IPS-20b (cell line): ENCODE results near the gene ARSB.

Experiments used
- H3K27ac ChIP-seq: one replicate; pipeline ENCODE4 v1.5.1; 2013; ENCODE audit warnings: low read length
- H3K27me3 ChIP-seq: 2 replicates; pipeline ENCODE4 v1.6.1; 2013; ENCODE audit warnings: mild to moderate bottlenecking, low read length, inconsistent platforms; ENCODE audit not compliant: insufficient read depth
- H3K36me3 ChIP-seq: 2 replicates; pipeline ENCODE4 v1.6.1; 2013; ENCODE audit warnings: low read depth, mild to moderate bottlenecking, inconsistent platforms, low read length, moderate library complexity; ENCODE audit not compliant: insufficient read depth
- H3K4me1 ChIP-seq: 2 replicates; pipeline ENCODE4 v1.6.1; 2013; ENCODE audit warnings: mild to moderate bottlenecking, control low read depth, inconsistent platforms, low read length, moderate library complexity; ENCODE audit not compliant: insufficient read depth
- H3K4me3 ChIP-seq: 2 replicates; pipeline ENCODE4 v1.5.1; 2013; ENCODE audit warnings: mild to moderate bottlenecking, low read length, inconsistent platforms
- H3K9ac ChIP-seq: 2 replicates; pipeline ENCODE4 v1.6.1; 2013; ENCODE audit warnings: low read depth, mild to moderate bottlenecking, inconsistent platforms, low read length, moderate library complexity
- H3K9me3 ChIP-seq: 2 replicates; pipeline ENCODE4 v1.6.1; 2013; ENCODE audit warnings: mild to moderate bottlenecking, low read depth, low read length, inconsistent platforms; ENCODE audit not compliant: insufficient read depth

Gene ARSB

DNA sequence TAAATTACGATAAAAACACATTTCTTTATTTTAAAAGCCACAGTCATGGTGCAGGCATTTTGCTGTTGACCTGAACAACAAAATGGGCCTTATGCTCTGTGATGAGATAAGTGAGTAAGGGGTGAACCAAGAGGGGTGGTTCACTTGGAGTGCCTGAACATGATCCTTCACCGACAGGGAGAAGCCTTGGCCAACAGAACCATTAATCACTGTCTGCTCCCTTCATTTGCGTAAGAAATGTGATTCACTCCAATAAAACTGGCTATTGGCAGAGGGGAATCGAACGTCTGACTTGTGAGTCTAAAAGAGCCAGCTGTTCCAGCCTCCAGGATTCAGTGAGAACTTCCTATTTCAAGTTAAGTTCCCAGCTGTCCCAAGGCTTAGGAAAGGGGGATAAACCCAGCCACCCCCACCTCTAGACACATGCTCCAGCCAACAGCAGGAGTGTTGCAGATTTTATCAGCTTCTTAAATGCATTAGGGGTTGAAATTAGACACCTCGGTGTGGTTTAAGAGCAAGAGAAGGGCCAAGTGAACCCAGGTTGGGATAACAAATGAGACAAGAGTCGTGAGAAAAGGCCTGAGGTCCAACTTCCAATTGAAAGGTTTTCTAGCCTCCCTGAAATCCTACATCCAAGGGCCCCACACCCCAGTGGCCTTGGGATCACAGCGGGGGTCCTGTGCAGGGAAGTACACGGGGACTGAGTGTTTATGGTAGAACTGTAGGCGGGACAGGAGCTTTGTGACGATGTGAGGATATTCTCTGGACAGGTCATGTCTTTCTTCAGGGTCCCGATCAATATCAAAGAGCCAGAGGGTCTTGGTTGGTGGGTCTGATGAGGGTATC lies 205.1 kb downstream of the ARSB start:
- Histone ChIP-seq H3K4me3 (no peak overlapping the region), H3K36me3 (no peaks in the 10 kb centered on the region), H3K27ac (no peak overlapping the region)

DNA sequence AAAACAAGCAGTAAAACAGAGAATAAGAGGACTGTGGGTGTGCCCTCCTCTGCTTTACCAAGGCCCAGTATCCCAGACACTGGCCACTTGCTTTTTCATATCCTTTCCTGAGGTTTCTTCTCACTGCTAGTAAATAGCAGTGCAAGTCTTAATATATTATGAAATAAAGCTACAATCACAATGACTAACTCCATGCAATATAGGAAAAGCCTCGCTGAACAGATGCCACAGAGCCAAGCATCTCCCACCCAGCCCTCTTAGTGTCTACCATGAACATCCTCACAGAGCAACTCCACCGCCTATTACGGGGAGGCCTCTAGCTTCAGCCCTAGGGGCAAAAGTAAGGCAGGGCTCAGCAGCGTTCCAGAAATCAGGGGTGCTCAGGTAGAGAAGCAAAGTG lies 205.8 kb downstream of the ARSB start:
- no peaks in the 10 kb centered on the region for H3K9me3 ChIP-seq
- H3K36me3 ChIP-seq, result no peaks in the 10 kb centered on the region
- H3K4me1 ChIP-seq, result no peaks in the 10 kb centered on the region
- no peaks in the 10 kb centered on the region for H3K27me3 ChIP-seq
- no peak overlapping the region for H3K4me3 ChIP-seq
- H3K9ac ChIP-seq, result no peak overlapping the region
- H3K27ac ChIP-seq, result no peak overlapping the region

More for the DNA sequence above, 205.1 kb downstream of the ARSB start:
- no peak overlapping the region for H3K9ac ChIP-seq
- no peaks in the 10 kb centered on the region for H3K9me3 ChIP-seq
- H3K4me1 ChIP-seq, result no peaks in the 10 kb centered on the region
- no peaks in the 10 kb centered on the region for H3K27me3 ChIP-seq

GRCh38 chr5:78778538-78778937 lies 206.6 kb downstream of the ARSB start:
- no peak overlapping the region for H3K27ac ChIP-seq
- no peaks in the 10 kb centered on the region for H3K27me3 ChIP-seq
- no peak overlapping the region for H3K4me3 ChIP-seq
- no peak overlapping the region for H3K9ac ChIP-seq
- no peaks in the 10 kb centered on the region; the same call in 1 of the 2 replicates for H3K4me1 ChIP-seq
- no peaks in the 10 kb centered on the region for H3K9me3 ChIP-seq
- H3K36me3 ChIP-seq, result no peaks in the 10 kb centered on the region

DNA sequence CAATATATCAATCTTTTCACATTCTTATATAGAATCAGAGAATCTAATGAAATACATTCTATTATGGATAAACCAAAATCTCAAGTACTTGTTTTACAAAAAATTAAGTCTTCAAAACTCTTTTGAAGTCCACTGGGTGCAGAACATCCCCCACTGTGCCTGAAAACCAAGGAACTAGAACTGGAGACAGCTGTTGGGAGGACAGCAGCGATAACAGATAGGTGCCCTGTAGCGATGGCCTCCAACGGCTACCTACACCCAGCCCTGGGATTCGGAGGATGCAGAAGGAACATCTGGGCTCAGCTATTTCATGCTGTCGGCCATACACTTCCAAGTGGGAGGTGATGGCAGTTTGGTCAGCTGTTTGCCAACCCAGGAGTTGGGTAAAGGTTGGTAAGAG lies 207.2 kb downstream of the ARSB start:
- Histone ChIP-seq H3K27me3 (no peaks in the 10 kb centered on the region), H3K4me3 (no peak overlapping the region), H3K36me3 (no peaks in the 10 kb centered on the region), H3K9ac (no peak overlapping the region), H3K27ac (no peak overlapping the region), H3K4me1 (no peaks in the 10 kb centered on the region; the same call in 1 of the 2 replicates), H3K9me3 (no peaks in the 10 kb centered on the region)

DNA sequence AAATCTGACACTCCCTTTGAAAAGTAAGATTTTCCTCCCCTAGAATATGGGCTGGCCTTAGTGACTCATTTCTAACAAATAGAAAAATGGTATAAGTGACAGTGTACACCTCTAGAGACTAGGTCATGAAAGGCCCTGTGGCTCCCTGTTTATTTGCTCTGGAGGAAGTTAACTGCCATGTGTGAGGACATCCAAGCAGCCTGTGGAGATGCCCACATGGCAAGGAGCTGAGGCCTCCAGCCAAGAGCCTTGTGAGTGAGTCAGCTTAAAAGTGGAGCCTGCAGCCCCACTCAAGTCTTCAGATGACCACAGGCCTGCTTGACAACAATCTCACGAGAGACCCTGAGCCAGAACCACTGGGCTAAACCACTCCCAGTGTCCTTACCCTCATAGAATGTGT lies 208.5 kb downstream of the ARSB start:
- Histone ChIP-seq H3K4me3 (no peak overlapping the region), H3K27me3 (no peaks in the 10 kb centered on the region), H3K36me3 (no peaks in the 10 kb centered on the region), H3K4me1 (peaks cover 2% of the 10 kb centered on the region; the same call in 1 of the 2 replicates), H3K27ac (no peak overlapping the region), H3K9ac (no peak overlapping the region), H3K9me3 (no peaks in the 10 kb centered on the region)

GRCh38 chr5:78773655-78774054 lies 211.5 kb downstream of the ARSB start:
- no peaks in the 10 kb centered on the region for H3K36me3 ChIP-seq
- H3K4me1 ChIP-seq, result peaks cover 12% of the 10 kb centered on the region; the same call in 1 of the 2 replicates
- no peaks in the 10 kb centered on the region for H3K27me3 ChIP-seq
- H3K9me3 ChIP-seq, result no peaks in the 10 kb centered on the region
- H3K9ac ChIP-seq, result no peak overlapping the region
- no peak overlapping the region for H3K4me3 ChIP-seq
- no peak overlapping the region for H3K27ac ChIP-seq

GRCh38 chr5:78771260-78772205 lies 213.6 kb downstream of the ARSB start:
- Histone ChIP-seq H3K9ac (peak overlapping the region; percentile 27; the same call in 1 of the 2 replicates), H3K27me3 (no peaks in the 10 kb centered on the region), H3K36me3 (no peaks in the 10 kb centered on the region), H3K4me1 (peaks cover 12% of the 10 kb centered on the region; the same call in 1 of the 2 replicates), H3K27ac (no peak overlapping the region), H3K9me3 (no peaks in the 10 kb centered on the region), H3K4me3 (no peak overlapping the region)

GRCh38 chr5:78768781-78769380 lies 216.2 kb downstream of the ARSB start:
- Histone ChIP-seq H3K36me3 (no peaks in the 10 kb centered on the region), H3K27ac (no peak overlapping the region), H3K4me1 (peaks cover 12% of the 10 kb centered on the region; the same call in 1 of the 2 replicates), H3K27me3 (no peaks in the 10 kb centered on the region), H3K4me3 (no peak overlapping the region), H3K9me3 (no peaks in the 10 kb centered on the region), H3K9ac (no peak overlapping the region)

GRCh38 chr5:78766412-78766762 lies 218.7 kb downstream of the ARSB start:
- Histone ChIP-seq H3K4me1 (peaks cover 7% of the 10 kb centered on the region; the same call in 1 of the 2 replicates), H3K9me3 (no peaks in the 10 kb centered on the region), H3K9ac (no peak overlapping the region), H3K4me3 (no peak overlapping the region), H3K27me3 (no peaks in the 10 kb centered on the region), H3K36me3 (no peaks in the 10 kb centered on the region), H3K27ac (no peak overlapping the region)

DNA sequence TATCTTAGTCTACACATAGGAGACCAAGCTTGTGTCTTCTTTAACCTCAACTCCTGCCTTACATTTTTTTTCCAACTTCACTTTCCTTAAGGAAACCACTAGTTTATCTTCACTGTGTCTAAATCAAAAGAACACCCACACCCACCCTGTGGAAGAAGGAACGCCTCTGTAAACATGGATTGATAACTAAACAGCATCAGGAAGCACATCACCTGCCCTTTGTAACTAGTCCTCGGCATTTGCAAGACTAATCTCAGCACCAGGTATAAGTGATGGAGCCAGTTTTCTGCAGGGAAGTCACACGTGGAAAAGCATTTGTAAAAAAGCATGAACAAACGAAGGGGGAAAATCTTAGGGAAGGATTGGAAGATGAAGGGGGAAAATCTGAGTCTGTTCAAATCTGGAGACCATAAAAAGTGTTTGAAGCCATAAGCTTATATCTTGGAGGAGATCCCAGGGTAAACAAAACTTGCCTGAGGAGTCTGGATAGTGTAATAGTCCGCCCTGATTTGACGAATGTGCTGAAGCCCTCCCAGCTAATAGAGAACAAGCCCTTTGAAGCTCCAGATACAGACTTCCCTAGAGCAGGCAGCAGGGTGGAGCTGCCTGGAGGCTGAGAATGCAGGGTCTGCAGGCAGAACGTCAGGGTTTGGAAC lies 219.2 kb downstream of the ARSB start:
- no peaks in the 10 kb centered on the region for H3K9me3 ChIP-seq
- no peak overlapping the region for H3K9ac ChIP-seq
- no peak overlapping the region for H3K4me3 ChIP-seq
- H3K36me3 ChIP-seq, result no peaks in the 10 kb centered on the region
- H3K27me3 ChIP-seq, result no peaks in the 10 kb centered on the region
- peaks cover 4% of the 10 kb centered on the region; the same call in 1 of the 2 replicates for H3K4me1 ChIP-seq
- H3K27ac ChIP-seq, result no peak overlapping the region

GRCh38 chr5:78765116-78765515 lies 220.0 kb downstream of the ARSB start:
- Histone ChIP-seq H3K4me1 (peaks cover 4% of the 10 kb centered on the region; the same call in 1 of the 2 replicates), H3K36me3 (no peaks in the 10 kb centered on the region), H3K27ac (no peak overlapping the region), H3K9me3 (no peaks in the 10 kb centered on the region), H3K27me3 (no peaks in the 10 kb centered on the region), H3K9ac (no peak overlapping the region), H3K4me3 (no peak overlapping the region)
